Measurements from ENCODE around the gene L3MBTL2. TPM values are rescaled to one million over a fixed set of nuclear protein-coding genes. Genes with fewer than 3 reads are reported as not detected.

L3MBTL2 gene
- polyA plus RNA-seq, 1 experiment: 19.1 TPM

- ChIA-PET POLR2A (interaction anchor here (0.6 kb wide), 1 partner anchor 20 kb away, joined by 3 read pairs; no protein-coding TSS in a partner anchor), CTCF (no interaction called here)
- TF ChIP-seq CTCF (IDR thresholded peaks at IDR 0.05; ENCODE audit: low read depth, low read length): no peak
Measured at GRCh38 chr22:41239443-41240128, 34.5 kb downstream of the L3MBTL2 start.

GRCh38 chr22:41240377-41241132, 35.4 kb downstream of the L3MBTL2 start, which contains the start of gene CHADL:
TSS of gene CHADL (minus strand) at chr22:41240931. CDS start at chr22:41240881, 50 bp downstream.
- POLR2A ChIA-PET: no interaction called here
- peaks cover 2% of the 10 kb centered on the region for H3K27me3 ChIP-seq (ENCODE audit: control insufficient read depth, insufficient read depth, low read length)
- H3K27ac ChIP-seq (ENCODE audit: low read depth, low read length): no peak within 1 kb of the TSS
- DNase-seq (ENCODE audit: low read depth, low spot score): no peak
- TF ChIP-seq CTCF (IDR thresholded peaks at IDR 0.05; ENCODE audit: low read depth, low read length): no peak
- CTCF ChIA-PET: no interaction called here
- no peak within 1 kb of the TSS for H3K4me3 ChIP-seq (ENCODE audit: low read depth, low read length)
- no peaks in the 10 kb centered on the region; the same call in 1 of the 2 replicates for H3K9me3 ChIP-seq (ENCODE audit: control insufficient read depth, insufficient read depth, low read length)

More at GRCh38 chr22:41239443-41240128, 34.5 kb downstream of the L3MBTL2 start:
- H3K9me3 ChIP-seq (ENCODE audit: control insufficient read depth, insufficient read depth, low read length): no peaks in the 10 kb centered on the region; the same call in 1 of the 2 replicates
- no peak overlapping the region for H3K27ac ChIP-seq (ENCODE audit: low read depth, low read length)
- no peak for DNase-seq (ENCODE audit: low read depth, low spot score)
- peaks cover 2% of the 10 kb centered on the region for H3K27me3 ChIP-seq (ENCODE audit: control insufficient read depth, insufficient read depth, low read length)
- no peak overlapping the region for H3K4me3 ChIP-seq (ENCODE audit: low read depth, low read length)

- TF ChIP-seq CTCF (IDR thresholded peaks at IDR 0.05; ENCODE audit: low read depth, low read length): no peak
- Histone ChIP-seq H3K27ac (ENCODE audit: low read depth, low read length) (no peak overlapping the region), H3K27me3 (ENCODE audit: control insufficient read depth, insufficient read depth, low read length) (peaks cover 2% of the 10 kb centered on the region), H3K4me3 (ENCODE audit: low read depth, low read length) (no peak overlapping the region), H3K9me3 (ENCODE audit: control insufficient read depth, insufficient read depth, low read length) (no peaks in the 10 kb centered on the region; the same call in 1 of the 2 replicates)
- POLR2A ChIA-PET: no interaction called here
- DNase-seq (ENCODE audit: low read depth, low spot score): no peak
- CTCF ChIA-PET: no interaction called here
Measured at GRCh38 chr22:41241133-41241676, 36.1 kb downstream of the L3MBTL2 start.

- no peak for TF ChIP-seq CTCF (IDR thresholded peaks at IDR 0.05; ENCODE audit: low read depth, low read length)
- H3K9me3 ChIP-seq (ENCODE audit: control insufficient read depth, insufficient read depth, low read length): no peaks in the 10 kb centered on the region; the same call in 1 of the 2 replicates
- H3K27me3 ChIP-seq (ENCODE audit: control insufficient read depth, insufficient read depth, low read length): no peaks in the 10 kb centered on the region
- no peak overlapping the region for H3K4me3 ChIP-seq (ENCODE audit: low read depth, low read length)
- DNase-seq (ENCODE audit: low read depth, low spot score): no peak
- POLR2A ChIA-PET: no interaction called here
- H3K27ac ChIP-seq (ENCODE audit: low read depth, low read length): no peak overlapping the region
- CTCF ChIA-PET: no interaction called here
Measured at GRCh38 chr22:41242396-41243117, 37.4 kb downstream of the L3MBTL2 start.
